ENCODE data around the gene MXRA8.

MXRA8 gene

GRCh38 chr1:1324084-1324523 lies 34.3 kb downstream of the MXRA8 start:
- H2AK5ac ChIP-seq (ENCODE audit: low read length) = no peak overlapping the region
- peak overlapping the region; percentile 36 for H3K4me2 ChIP-seq (ENCODE audit: low read length)
- peak overlapping the region; percentile 66 for H3K23ac ChIP-seq (ENCODE audit: low read length)
- H3K36me3 ChIP-seq (ENCODE audit: control insufficient read depth, insufficient read depth, low read length) = no peaks in the 10 kb centered on the region
- H3K27ac ChIP-seq (ENCODE audit: low read depth, low read length) = peak overlapping the region; percentile 28
- no peaks in the 10 kb centered on the region for H3K4me1 ChIP-seq (ENCODE audit: control insufficient read depth, low read depth, low read length)
- H3K79me2 ChIP-seq (ENCODE audit: control insufficient read depth, insufficient read depth, low read length) = peaks cover 41% of the 10 kb centered on the region
- no peak overlapping the region for H2BK15ac ChIP-seq (replicated peaks; ENCODE audit: low read depth)
- H3K4me3 ChIP-seq (ENCODE audit: low read length) = peak overlapping the region; percentile 89
- no peak overlapping the region for H2BK5ac ChIP-seq (ENCODE audit: low read length)
- H4K5ac ChIP-seq (ENCODE audit: low read length) = no peak overlapping the region
- DNase-seq = no peak
- peak overlapping the region; percentile 35 for H3K18ac ChIP-seq (ENCODE audit: low read length)
- peak overlapping the region; percentile 75 for H3K4ac ChIP-seq (ENCODE audit: low read depth, low read length)
- peaks cover 24% of the 10 kb centered on the region for H3K79me1 ChIP-seq (ENCODE audit: low read length)
- H3K9ac ChIP-seq (ENCODE audit: low read length) = peak overlapping the region; percentile 94
- WGBS (ENCODE audit: extremely low coverage, insufficient coverage, low lambda C conversion rate) = no CpG with 5 or more reads among the region's 41 CpGs
- H2BK120ac ChIP-seq (ENCODE audit: low read depth, low read length) = no peak overlapping the region
- no peaks in the 10 kb centered on the region for H3K27me3 ChIP-seq (ENCODE audit: insufficient read depth, low read length, poor library complexity)
- H4K8ac ChIP-seq (ENCODE audit: low read depth, low read length) = no peak overlapping the region
- H3K56ac ChIP-seq (ENCODE audit: low read length) = peak overlapping the region; percentile 97

- Histone ChIP-seq H2BK5ac (ENCODE audit: low read length) (no peak overlapping the region), H2BK120ac (ENCODE audit: low read depth, low read length) (no peak overlapping the region), H3K79me1 (ENCODE audit: low read length) (peaks cover 24% of the 10 kb centered on the region), H3K4me1 (ENCODE audit: control insufficient read depth, low read depth, low read length) (no peaks in the 10 kb centered on the region), H3K18ac (ENCODE audit: low read length) (no peak overlapping the region), H3K27me3 (ENCODE audit: insufficient read depth, low read length, poor library complexity) (no peaks in the 10 kb centered on the region), H3K36me3 (ENCODE audit: control insufficient read depth, insufficient read depth, low read length) (no peaks in the 10 kb centered on the region), H3K4ac (ENCODE audit: low read depth, low read length) (no peak overlapping the region), H3K79me2 (ENCODE audit: control insufficient read depth, insufficient read depth, low read length) (peaks cover 41% of the 10 kb centered on the region), H3K23ac (ENCODE audit: low read length) (no peak overlapping the region), H3K27ac (ENCODE audit: low read depth, low read length) (no peak overlapping the region), H4K8ac (ENCODE audit: low read depth, low read length) (no peak overlapping the region), H4K5ac (ENCODE audit: low read length) (no peak overlapping the region), H3K9ac (ENCODE audit: low read length) (no peak overlapping the region), H3K4me2 (ENCODE audit: low read length) (no peak overlapping the region), H3K4me3 (ENCODE audit: low read length) (no peak overlapping the region), H2BK15ac (replicated peaks; ENCODE audit: low read depth) (no peak overlapping the region), H3K56ac (ENCODE audit: low read length) (no peak overlapping the region), H2AK5ac (ENCODE audit: low read length) (no peak overlapping the region)
- DNase-seq = no peak
- WGBS (ENCODE audit: extremely low coverage, insufficient coverage, low lambda C conversion rate) = no CpG with 5 or more reads among the region's 10 CpGs
Observed at GRCh38 chr1:1322952-1323351, 35.4 kb downstream of the MXRA8 start.

GRCh38 chr1:1322418-1322817 lies 35.9 kb downstream of the MXRA8 start:
- Histone ChIP-seq H3K79me2 (ENCODE audit: control insufficient read depth, insufficient read depth, low read length) (peaks cover 41% of the 10 kb centered on the region), H2AK5ac (ENCODE audit: low read length) (no peak overlapping the region), H3K18ac (ENCODE audit: low read length) (no peak overlapping the region), H2BK15ac (replicated peaks; ENCODE audit: low read depth) (no peak overlapping the region), H2BK5ac (ENCODE audit: low read length) (no peak overlapping the region), H3K79me1 (ENCODE audit: low read length) (peaks cover 26% of the 10 kb centered on the region), H2BK120ac (ENCODE audit: low read depth, low read length) (no peak overlapping the region), H3K4ac (ENCODE audit: low read depth, low read length) (no peak overlapping the region), H3K36me3 (ENCODE audit: control insufficient read depth, insufficient read depth, low read length) (no peaks in the 10 kb centered on the region), H4K5ac (ENCODE audit: low read length) (no peak overlapping the region), H3K27me3 (ENCODE audit: insufficient read depth, low read length, poor library complexity) (no peaks in the 10 kb centered on the region), H3K4me3 (ENCODE audit: low read length) (no peak overlapping the region), H4K8ac (ENCODE audit: low read depth, low read length) (no peak overlapping the region), H3K4me2 (ENCODE audit: low read length) (no peak overlapping the region), H3K9ac (ENCODE audit: low read length) (no peak overlapping the region), H3K27ac (ENCODE audit: low read depth, low read length) (no peak overlapping the region), H3K4me1 (ENCODE audit: control insufficient read depth, low read depth, low read length) (no peaks in the 10 kb centered on the region), H3K56ac (ENCODE audit: low read length) (no peak overlapping the region), H3K23ac (ENCODE audit: low read length) (no peak overlapping the region)
- no CpG with 5 or more reads among the region's 14 CpGs for WGBS (ENCODE audit: extremely low coverage, insufficient coverage, low lambda C conversion rate)
- no peak for DNase-seq

GRCh38 chr1:1321477-1321876 lies 36.9 kb downstream of the MXRA8 start:
- Histone ChIP-seq H3K79me1 (ENCODE audit: low read length) (peaks cover 26% of the 10 kb centered on the region), H2BK15ac (replicated peaks; ENCODE audit: low read depth) (no peak overlapping the region), H3K27me3 (ENCODE audit: insufficient read depth, low read length, poor library complexity) (no peaks in the 10 kb centered on the region), H4K8ac (ENCODE audit: low read depth, low read length) (no peak overlapping the region), H3K18ac (ENCODE audit: low read length) (no peak overlapping the region), H4K5ac (ENCODE audit: low read length) (no peak overlapping the region), H2BK5ac (ENCODE audit: low read length) (no peak overlapping the region), H3K23ac (ENCODE audit: low read length) (no peak overlapping the region), H3K4me3 (ENCODE audit: low read length) (no peak overlapping the region), H3K4me1 (ENCODE audit: control insufficient read depth, low read depth, low read length) (no peaks in the 10 kb centered on the region), H2BK120ac (ENCODE audit: low read depth, low read length) (no peak overlapping the region), H3K79me2 (ENCODE audit: control insufficient read depth, insufficient read depth, low read length) (peaks cover 41% of the 10 kb centered on the region), H3K36me3 (ENCODE audit: control insufficient read depth, insufficient read depth, low read length) (no peaks in the 10 kb centered on the region), H3K27ac (ENCODE audit: low read depth, low read length) (no peak overlapping the region), H3K9ac (ENCODE audit: low read length) (no peak overlapping the region), H2AK5ac (ENCODE audit: low read length) (no peak overlapping the region), H3K4ac (ENCODE audit: low read depth, low read length) (no peak overlapping the region), H3K56ac (ENCODE audit: low read length) (no peak overlapping the region), H3K4me2 (ENCODE audit: low read length) (no peak overlapping the region)
- no peak for DNase-seq
- no CpG with 5 or more reads among the region's 8 CpGs for WGBS (ENCODE audit: extremely low coverage, insufficient coverage, low lambda C conversion rate)

GRCh38 chr1:1320666-1321448 lies 37.5 kb downstream of the MXRA8 start:
- no peak for DNase-seq
- no peaks in the 10 kb centered on the region for H3K36me3 ChIP-seq (ENCODE audit: control insufficient read depth, insufficient read depth, low read length)

GRCh38 chr1:1319646-1319941 lies 38.8 kb downstream of the MXRA8 start:
- Histone ChIP-seq H3K23ac (ENCODE audit: low read length) (no peak overlapping the region), H2BK5ac (ENCODE audit: low read length) (no peak overlapping the region), H3K36me3 (ENCODE audit: control insufficient read depth, insufficient read depth, low read length) (no peaks in the 10 kb centered on the region), H3K4me2 (ENCODE audit: low read length) (no peak overlapping the region), H4K5ac (ENCODE audit: low read length) (no peak overlapping the region), H2AK5ac (ENCODE audit: low read length) (no peak overlapping the region), H3K4me1 (ENCODE audit: control insufficient read depth, low read depth, low read length) (peaks cover 2% of the 10 kb centered on the region), H3K27me3 (ENCODE audit: insufficient read depth, low read length, poor library complexity) (no peaks in the 10 kb centered on the region), H3K4me3 (ENCODE audit: low read length) (no peak overlapping the region), H3K79me2 (ENCODE audit: control insufficient read depth, insufficient read depth, low read length) (peaks cover 38% of the 10 kb centered on the region), H3K27ac (ENCODE audit: low read depth, low read length) (no peak overlapping the region), H3K18ac (ENCODE audit: low read length) (no peak overlapping the region), H2BK15ac (replicated peaks; ENCODE audit: low read depth) (no peak overlapping the region), H3K79me1 (ENCODE audit: low read length) (peaks cover 24% of the 10 kb centered on the region), H4K8ac (ENCODE audit: low read depth, low read length) (no peak overlapping the region), H3K4ac (ENCODE audit: low read depth, low read length) (no peak overlapping the region), H2BK120ac (ENCODE audit: low read depth, low read length) (no peak overlapping the region), H3K9ac (ENCODE audit: low read length) (no peak overlapping the region), H3K56ac (ENCODE audit: low read length) (no peak overlapping the region)
- WGBS (ENCODE audit: extremely low coverage, insufficient coverage, low lambda C conversion rate) = no CpG with 5 or more reads among the region's 13 CpGs
- DNase-seq = no peak

More at GRCh38 chr1:1320666-1321448, 37.5 kb downstream of the MXRA8 start:
- Histone ChIP-seq H4K8ac (ENCODE audit: low read depth, low read length) (no peak overlapping the region), H2BK15ac (replicated peaks; ENCODE audit: low read depth) (no peak overlapping the region), H3K27me3 (ENCODE audit: insufficient read depth, low read length, poor library complexity) (no peaks in the 10 kb centered on the region), H3K18ac (ENCODE audit: low read length) (no peak overlapping the region), H3K4me3 (ENCODE audit: low read length) (no peak overlapping the region), H3K79me2 (ENCODE audit: control insufficient read depth, insufficient read depth, low read length) (peaks cover 41% of the 10 kb centered on the region), H3K27ac (ENCODE audit: low read depth, low read length) (no peak overlapping the region), H3K4ac (ENCODE audit: low read depth, low read length) (no peak overlapping the region), H4K5ac (ENCODE audit: low read length) (no peak overlapping the region), H3K56ac (ENCODE audit: low read length) (no peak overlapping the region), H3K79me1 (ENCODE audit: low read length) (peaks cover 26% of the 10 kb centered on the region), H2BK5ac (ENCODE audit: low read length) (no peak overlapping the region), H3K4me2 (ENCODE audit: low read length) (no peak overlapping the region), H2BK120ac (ENCODE audit: low read depth, low read length) (no peak overlapping the region), H2AK5ac (ENCODE audit: low read length) (no peak overlapping the region), H3K23ac (ENCODE audit: low read length) (no peak overlapping the region), H3K4me1 (ENCODE audit: control insufficient read depth, low read depth, low read length) (no peaks in the 10 kb centered on the region), H3K9ac (ENCODE audit: low read length) (no peak overlapping the region)
- no CpG with 5 or more reads among the region's 23 CpGs for WGBS (ENCODE audit: extremely low coverage, insufficient coverage, low lambda C conversion rate)

Data from mesendoderm (in vitro differentiated cells).